ENCODE measurements around the gene PLA2G2D. TPM values are rescaled to one million over a fixed set of nuclear protein-coding genes. Genes with fewer than 3 reads are reported as not detected.

PLA2G2D gene
- total and polyA plus RNA-seq, 2 of the 8 experiments (the other 6 are each of a cell fraction or from before 2014, with no cell fraction given): not detected

GRCh38 chr1:20148571-20149500 lies 29.5 kb upstream of the PLA2G2D start (continued):
- TF ChIP-seq EGR1 (IDR thresholded peaks at IDR 0.05; ENCODE audit: borderline replicate concordance, low read depth, low read length) (no peak), TAF7 (optimal IDR thresholded peaks at IDR 0.05; ENCODE audit: borderline replicate concordance, low read depth, low read length) (no peak), SP4 (IDR thresholded peaks at IDR 0.05; ENCODE audit: low read length) (no peak), CEBPB (IDR thresholded peaks at IDR 0.05; ENCODE audit: low read depth, low read length) (no peak)
